ENCODE data around the gene EXT2. TPM values are rescaled to one million over a fixed set of nuclear protein-coding genes. Genes with fewer than 3 reads are reported as not detected.

The EXT2 gene
- total and polyA plus RNA-seq, 11 donors = 12.6 to 41.9 (median 31.9) TPM

DNA sequence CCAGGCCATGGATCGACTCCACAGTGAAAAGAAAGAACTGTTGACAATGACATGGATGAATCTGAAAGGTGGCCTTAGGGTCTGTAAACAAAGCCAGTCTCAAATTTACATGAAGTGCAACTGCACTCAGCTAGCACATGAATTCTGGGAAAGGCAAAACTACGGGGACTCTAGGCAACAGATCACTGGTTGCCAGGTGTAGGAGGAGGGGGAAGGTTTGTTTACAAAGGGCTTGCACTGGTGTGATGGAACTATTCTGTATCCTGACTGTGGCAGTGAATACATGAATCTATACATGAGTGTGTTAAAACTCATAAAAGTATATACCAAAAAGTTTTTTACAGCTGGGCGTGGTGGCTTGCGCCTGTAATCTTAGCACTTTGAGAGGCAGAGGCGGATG is 187.1 kb downstream of the EXT2 start:
- no peak for ATAC-seq
- WGBS, 4 donors = 93 to 97% (median 95%) methylated on average over 5 of the region's 5 CpGs

DNA sequence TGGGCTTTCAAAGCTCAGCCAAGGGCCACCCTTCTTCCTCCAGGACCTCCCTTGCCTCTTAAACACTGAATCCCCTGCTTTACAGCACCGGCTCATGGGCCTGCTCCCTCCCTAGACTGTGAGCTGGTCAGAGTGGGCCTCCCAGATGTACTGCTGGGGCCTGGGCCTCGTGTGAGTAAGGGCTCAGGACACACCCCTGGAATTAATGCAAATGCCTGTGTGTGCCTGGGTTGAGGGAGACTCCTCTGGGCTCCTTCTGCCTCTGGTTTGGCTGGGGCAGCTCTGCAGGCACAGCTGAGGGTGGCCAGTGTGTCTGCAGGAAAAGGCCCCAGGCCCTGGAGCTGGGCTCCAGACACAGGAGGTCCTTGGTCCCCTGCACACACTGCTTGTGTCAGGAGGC is 190.3 kb downstream of the EXT2 start:
- intact Hi-C loops (cut with DNase I) = loop anchor here (1.0 to 10.0 kb wide), 7 partner anchors 151 to 329 kb away; no protein-coding TSS in a partner anchor
- TF ChIP-seq POLR2A (IDR thresholded peaks at IDR 0.05) = no peak
- TF ChIP-seq, protein P1, sequence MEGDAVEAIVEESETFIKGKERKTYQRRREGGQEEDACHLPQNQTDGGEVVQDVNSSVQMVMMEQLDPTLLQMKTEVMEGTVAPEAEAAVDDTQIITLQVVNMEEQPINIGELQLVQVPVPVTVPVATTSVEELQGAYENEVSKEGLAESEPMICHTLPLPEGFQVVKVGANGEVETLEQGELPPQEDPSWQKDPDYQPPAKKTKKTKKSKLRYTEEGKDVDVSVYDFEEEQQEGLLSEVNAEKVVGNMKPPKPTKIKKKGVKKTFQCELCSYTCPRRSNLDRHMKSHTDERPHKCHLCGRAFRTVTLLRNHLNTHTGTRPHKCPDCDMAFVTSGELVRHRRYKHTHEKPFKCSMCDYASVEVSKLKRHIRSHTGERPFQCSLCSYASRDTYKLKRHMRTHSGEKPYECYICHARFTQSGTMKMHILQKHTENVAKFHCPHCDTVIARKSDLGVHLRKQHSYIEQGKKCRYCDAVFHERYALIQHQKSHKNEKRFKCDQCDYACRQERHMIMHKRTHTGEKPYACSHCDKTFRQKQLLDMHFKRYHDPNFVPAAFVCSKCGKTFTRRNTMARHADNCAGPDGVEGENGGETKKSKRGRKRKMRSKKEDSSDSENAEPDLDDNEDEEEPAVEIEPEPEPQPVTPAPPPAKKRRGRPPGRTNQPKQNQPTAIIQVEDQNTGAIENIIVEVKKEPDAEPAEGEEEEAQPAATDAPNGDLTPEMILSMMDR (IDR thresholded peaks at IDR 0.05) = no peak
- Histone ChIP-seq H3K27me3 (no peaks in the 10 kb centered on the region), H3K9me3 (no peaks in the 10 kb centered on the region), H3K4me1 (no peaks in the 10 kb centered on the region), H3K4me3 (no peak overlapping the region), H3K36me3 (no peaks in the 10 kb centered on the region), H3K27ac (no peak overlapping the region)
- no peak for DNase-seq
- ATAC-seq = peak in 1 of 4 donors; percentile 15
- WGBS, 4 donors = 56 to 79% (median 70%) methylated on average over 2 of the region's 2 CpGs

More for the DNA sequence above, 187.1 kb downstream of the EXT2 start:
- TF ChIP-seq, protein P1 (IDR thresholded peaks at IDR 0.05) = no peak
- no peak for TF ChIP-seq POLR2A (IDR thresholded peaks at IDR 0.05)
- no peak for DNase-seq
- no peak overlapping the region for H3K27ac ChIP-seq
- no peaks in the 10 kb centered on the region for H3K4me1 ChIP-seq
- H3K27me3 ChIP-seq = no peaks in the 10 kb centered on the region
- H3K36me3 ChIP-seq = no peaks in the 10 kb centered on the region
- no peak overlapping the region for H3K4me3 ChIP-seq
- H3K9me3 ChIP-seq = no peaks in the 10 kb centered on the region
- intact Hi-C loops (cut with DNase I) = loop anchor here in 7 of 10 donors (10.0 kb wide), 3 partner anchors 148 to 332 kb away; no protein-coding TSS in a partner anchor

DNA sequence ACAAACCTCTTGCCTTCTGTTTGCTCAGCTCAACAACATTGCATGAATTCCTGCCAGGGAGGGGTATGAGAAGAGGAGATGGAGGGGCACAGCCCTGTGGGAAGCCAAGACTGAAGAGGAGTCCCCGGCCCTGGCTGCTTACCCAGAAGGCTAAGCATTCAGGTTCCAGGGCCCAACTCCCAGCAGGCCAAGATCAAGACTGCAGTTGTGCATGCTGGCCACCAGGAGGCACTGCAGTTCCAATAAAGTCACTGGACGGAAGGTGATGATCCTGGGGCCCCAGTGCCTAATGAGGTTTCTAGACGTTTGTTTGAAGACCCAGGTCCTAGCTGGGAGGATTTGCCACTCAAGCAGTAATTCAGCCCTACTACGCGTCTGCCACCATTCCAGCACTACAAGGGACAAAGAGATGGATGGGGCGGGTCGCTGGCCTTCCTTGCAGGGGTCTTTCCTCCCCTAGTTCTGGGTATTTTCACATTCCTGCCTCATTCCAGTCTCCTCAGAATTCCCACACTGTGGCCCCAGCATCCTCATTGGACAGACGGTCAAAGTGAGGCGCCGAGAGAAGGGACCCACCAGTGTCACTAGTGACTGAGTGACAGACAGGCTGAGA is 190.9 kb downstream of the EXT2 start:
- 60 to 73% (median 64%) methylated on average over 9 to 10 of the region's 10 CpGs for WGBS, 4 donors

DNA sequence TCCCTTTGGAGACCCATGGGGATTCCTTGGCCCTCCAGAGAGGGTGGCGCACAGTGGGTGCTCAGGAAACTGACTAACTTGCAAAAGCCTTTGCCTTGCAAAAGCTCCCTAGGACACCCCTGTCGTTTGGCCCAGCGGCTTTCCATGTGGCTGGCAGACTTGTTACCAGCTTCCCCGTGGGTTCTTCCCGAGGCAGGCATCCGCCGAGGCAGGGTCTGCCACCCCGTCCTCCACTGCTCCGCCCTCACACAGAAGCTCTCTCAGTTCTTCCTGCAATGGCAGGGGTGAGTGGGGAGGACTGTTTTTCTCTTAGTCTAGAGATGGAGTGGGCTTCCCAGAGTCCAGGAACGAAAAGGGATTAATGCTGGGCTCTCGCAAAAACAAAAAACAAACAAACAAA is 191.4 kb downstream of the EXT2 start:
- TF ChIP-seq, protein P1 (IDR thresholded peaks at IDR 0.05) = no peak
- TF ChIP-seq POLR2A (IDR thresholded peaks at IDR 0.05) = no peak
- ATAC-seq = no peak
- no peaks in the 10 kb centered on the region for H3K4me1 ChIP-seq
- no peaks in the 10 kb centered on the region for H3K9me3 ChIP-seq
- no peaks in the 10 kb centered on the region for H3K36me3 ChIP-seq
- no peak overlapping the region for H3K4me3 ChIP-seq
- peak in 1 of 5 donors; percentile 57 for DNase-seq
- no peak overlapping the region for H3K27ac ChIP-seq
- 87 to 92% (median 90%) methylated on average over 11 of the region's 11 CpGs for WGBS, 4 donors
- no peaks in the 10 kb centered on the region for H3K27me3 ChIP-seq
- intact Hi-C loops (cut with DNase I) = loop anchor here (1.0 to 10.0 kb wide), 7 partner anchors 152 to 328 kb away; no protein-coding TSS in a partner anchor

More for the DNA sequence above, 190.9 kb downstream of the EXT2 start:
- H3K27me3 ChIP-seq = no peaks in the 10 kb centered on the region
- H3K27ac ChIP-seq = no peak overlapping the region
- intact Hi-C loops (cut with DNase I) = loop anchor here (1.0 to 10.0 kb wide), 7 partner anchors 152 to 328 kb away; no protein-coding TSS in a partner anchor
- DNase-seq (peak in 4 of 5 donors; percentile 51 to 66 (median 58)), ATAC-seq (peak; percentile 37 to 80 (median 71))
- no peaks in the 10 kb centered on the region for H3K36me3 ChIP-seq
- H3K4me3 ChIP-seq = no peak overlapping the region
- TF ChIP-seq POLR2A (IDR thresholded peaks at IDR 0.05) = no peak
- TF ChIP-seq, protein P1 (IDR thresholded peaks at IDR 0.05) = peak; percentile 86 to 98 (median 95)
- H3K4me1 ChIP-seq = no peaks in the 10 kb centered on the region
- H3K9me3 ChIP-seq = no peaks in the 10 kb centered on the region
